ENCODE measurements around the gene BIN2.
A peak's percentile ranks its signal among the peaks of the same experiment; 100 is the strongest.

BIN2 gene

GRCh38 chr12:51323966-51324895 lies at the start of gene BIN2:
BIN2 (minus strand) TSS chr12:51324174; CDS start chr12:51324102, 72 bp downstream.
- no peak for DNase-seq

- no peak for DNase-seq
These were observed 49.2 kb upstream of the BIN2 start for GRCh38 chr12:51373187-51373586.

GRCh38 chr12:51372021-51372420 lies 48.0 kb upstream of the BIN2 start:
- DNase-seq: no peak

GRCh38 chr12:51371295-51371953 lies 47.5 kb upstream of the BIN2 start:
- DNase-seq: peak; percentile 11

- no peak for DNase-seq
These were observed 46.7 kb upstream of the BIN2 start for GRCh38 chr12:51370667-51371066.

- DNase-seq: no peak
These were observed 45.6 kb upstream of the BIN2 start for GRCh38 chr12:51369581-51369980.

- DNase-seq: no peak
These were observed 44.9 kb upstream of the BIN2 start for GRCh38 chr12:51368640-51369517.

- DNase-seq: no peak
These were observed 41.3 kb upstream of the BIN2 start for GRCh38 chr12:51365276-51365675.

- no peak for DNase-seq
These were observed 40.0 kb upstream of the BIN2 start for GRCh38 chr12:51364001-51364400.

GRCh38 chr12:51362747-51363342 lies 38.9 kb upstream of the BIN2 start:
- no peak for DNase-seq

GRCh38 chr12:51362307-51362706 lies 38.3 kb upstream of the BIN2 start:
- no peak for DNase-seq

GRCh38 chr12:51361161-51362016 lies 37.4 kb upstream of the BIN2 start:
- DNase-seq: no peak

GRCh38 chr12:51360315-51360714 lies 36.3 kb upstream of the BIN2 start:
- no peak for DNase-seq

GRCh38 chr12:51359851-51360250 lies 35.9 kb upstream of the BIN2 start:
- no peak for DNase-seq

GRCh38 chr12:51358496-51358895 lies 34.5 kb upstream of the BIN2 start:
- no peak for DNase-seq

- DNase-seq: no peak
These were observed 33.5 kb upstream of the BIN2 start for GRCh38 chr12:51357374-51358047.

GRCh38 chr12:51351913-51352532 lies 28.0 kb upstream of the BIN2 start:
- DNase-seq: no peak

GRCh38 chr12:51349026-51349425 lies 25.1 kb upstream of the BIN2 start:
- no peak for DNase-seq

GRCh38 chr12:51348116-51348515 lies 24.1 kb upstream of the BIN2 start:
- DNase-seq: no peak

GRCh38 chr12:51346581-51346980 lies 22.6 kb upstream of the BIN2 start, which contains the start of gene CELA1:
CELA1 (minus strand) TSS chr12:51346679; CDS start chr12:51346638, 41 bp downstream.
- DNase-seq: no peak

- no peak for DNase-seq
These were observed 21.7 kb upstream of the BIN2 start for GRCh38 chr12:51345681-51346080.
